Measurements from ENCODE around the gene RAPSN.

GRCh38 chr11:47433157-47433556 is 15.8 kb downstream of the RAPSN start:
- TF ChIP-seq CTCF (IDR thresholded peaks at IDR 0.05) (no peak), POLR2AphosphoS5 (IDR thresholded peaks at IDR 0.05) (no peak)

Measured in suprapubic skin (tissue), 3 donors.